GM12875 (cell line): ENCODE measurements around the gene MCU.
"Not testable (repeated sequence)": the region's sequence is repeated elsewhere in the genome, so short reads cannot be mapped to it uniquely, and the experiment has no call there.

Experiments used
- H3K4me3 ChIP-seq: one replicate; pipeline ENCODE4 v1.5.1; 2011; ENCODE audit warnings: low read depth, low read length, control low read depth
- CTCF ChIP-seq: IDR thresholded peaks from 2 replicates; pipeline ENCODE4 v1.5.1; 2011; ENCODE audit warnings: low read depth, mild to moderate bottlenecking, control low read depth, inconsistent platforms, low read length, moderate library complexity, borderline replicate concordance; ENCODE audit not compliant: insufficient read depth

MCU gene

GRCh38 chr10:72910705-72911104, 218.8 kb downstream of the MCU start:
- no peak overlapping the region for H3K4me3 ChIP-seq
- no peak for TF ChIP-seq CTCF

- H3K4me3 ChIP-seq: no peak overlapping the region
- TF ChIP-seq CTCF: no peak
These were observed 219.8 kb downstream of the MCU start for GRCh38 chr10:72911758-72912157.

GRCh38 chr10:72912736-72913135, 220.8 kb downstream of the MCU start:
- no peak for TF ChIP-seq CTCF
- no peak overlapping the region for H3K4me3 ChIP-seq

GRCh38 chr10:72913287-72913686, 221.3 kb downstream of the MCU start:
- no peak for TF ChIP-seq CTCF
- no peak overlapping the region for H3K4me3 ChIP-seq

- H3K4me3 ChIP-seq: not testable (repeated sequence)
These were observed 225.3 kb downstream of the MCU start for GRCh38 chr10:72917201-72917600.

GRCh38 chr10:72917803-72918332, 225.9 kb downstream of the MCU start:
- TF ChIP-seq CTCF: peak; percentile 9; the same call in 1 of the 2 replicates

GRCh38 chr10:72918352-72918751, 226.4 kb downstream of the MCU start:
- TF ChIP-seq CTCF: no peak
- H3K4me3 ChIP-seq: no peak overlapping the region

More at GRCh38 chr10:72917803-72918332, 225.9 kb downstream of the MCU start:
- H3K4me3 ChIP-seq: not testable (repeated sequence)

GRCh38 chr10:72921147-72921683, 229.3 kb downstream of the MCU start:
- not testable (repeated sequence) for H3K4me3 ChIP-seq
